Stimulated activated CD8-positive, alpha-beta memory T cell treated with anti-CD3 and anti-CD28 coated beads, Interleukin-4, amount 100 ng/mL, for 4 hours (primary cell): ENCODE results near the gene HS2ST1.
"Not testable (repeated sequence)": the region's sequence is repeated elsewhere in the genome, so short reads cannot be mapped to it uniquely, and the experiment has no call there.

Experiments used
- DNase-seq, 2 donors: peaks; one replicate each; pipeline ENCODE4 v3.0.0-alpha.2; 2020; ENCODE audit warnings: low read depth in 2 of 2, low spot score in 1 of 2

HS2ST1 gene

DNA sequence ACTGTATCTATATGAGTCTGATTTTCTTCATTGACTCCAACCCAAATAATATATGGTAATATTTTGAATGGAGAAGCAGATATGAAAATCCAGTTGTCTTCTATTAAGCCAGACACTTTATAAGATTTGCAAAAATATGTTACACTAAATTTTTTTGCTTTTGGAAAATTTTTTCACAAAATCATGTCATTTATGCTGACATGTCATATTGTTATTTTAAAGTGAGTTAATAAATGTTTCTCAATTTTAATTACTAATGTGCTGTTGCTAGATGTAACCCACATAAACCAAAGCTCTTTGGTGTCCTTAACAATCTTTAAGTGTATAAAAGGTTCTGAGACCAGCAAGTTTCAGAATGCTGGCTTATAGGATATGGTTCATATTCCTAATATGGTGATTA is 142.5 kb downstream of the HS2ST1 start:
- no peak for DNase-seq

DNA sequence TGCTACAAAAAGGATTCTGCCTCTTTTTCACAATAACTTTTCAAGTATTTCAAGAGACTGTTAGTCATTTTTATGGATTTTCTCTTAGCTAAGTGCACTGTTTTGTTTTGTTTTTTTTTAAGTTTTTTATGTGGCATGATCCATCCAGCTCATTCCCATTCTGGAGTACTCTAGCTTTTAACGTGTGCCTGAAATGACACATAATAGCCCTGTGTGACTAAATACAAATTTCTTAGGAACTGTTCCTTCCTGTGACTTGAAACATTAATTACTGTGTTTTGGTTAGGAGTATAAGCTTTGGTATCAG is 143.9 kb downstream of the HS2ST1 start:
- no peak for DNase-seq

DNA sequence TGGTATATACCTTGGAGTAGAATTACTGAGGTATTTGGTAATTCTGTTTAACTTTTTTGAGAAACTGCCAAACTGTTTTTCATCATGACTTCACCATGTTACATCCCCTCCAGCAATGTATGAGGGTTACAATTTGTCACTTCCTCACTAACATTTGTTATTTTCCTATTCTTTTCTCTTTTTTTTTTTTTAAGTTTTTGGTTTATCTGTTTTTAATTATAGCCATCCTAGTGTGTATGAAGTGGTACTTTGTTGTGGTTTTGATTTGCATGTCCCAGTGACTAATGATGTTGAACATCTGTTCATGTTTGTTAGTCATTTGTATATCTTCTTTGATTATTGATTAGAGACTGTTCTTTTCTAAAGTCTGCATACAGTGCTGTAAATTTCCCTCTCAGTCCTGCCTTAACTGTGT is 147.3 kb downstream of the HS2ST1 start:
- DNase-seq: no peak

DNA sequence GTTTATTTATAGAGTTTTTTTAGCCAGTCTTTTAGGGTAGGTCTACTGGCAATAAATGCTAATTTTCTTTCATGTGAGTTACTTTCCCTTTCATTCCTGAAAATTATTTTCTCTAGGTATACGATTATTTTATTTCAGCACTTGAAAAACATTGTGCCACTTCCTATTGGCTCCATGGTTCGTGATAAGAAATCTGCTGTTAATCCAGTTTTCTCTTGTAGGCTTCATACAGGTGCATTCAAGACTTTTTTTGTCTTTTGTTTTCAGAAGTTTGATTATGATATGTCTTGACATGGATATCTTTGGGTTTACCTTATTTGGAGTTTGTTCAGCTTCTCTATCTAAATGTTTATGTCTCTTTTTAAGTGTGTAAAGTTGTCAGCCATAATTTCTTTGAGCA is 148.3 kb downstream of the HS2ST1 start:
- no peak for DNase-seq

DNA sequence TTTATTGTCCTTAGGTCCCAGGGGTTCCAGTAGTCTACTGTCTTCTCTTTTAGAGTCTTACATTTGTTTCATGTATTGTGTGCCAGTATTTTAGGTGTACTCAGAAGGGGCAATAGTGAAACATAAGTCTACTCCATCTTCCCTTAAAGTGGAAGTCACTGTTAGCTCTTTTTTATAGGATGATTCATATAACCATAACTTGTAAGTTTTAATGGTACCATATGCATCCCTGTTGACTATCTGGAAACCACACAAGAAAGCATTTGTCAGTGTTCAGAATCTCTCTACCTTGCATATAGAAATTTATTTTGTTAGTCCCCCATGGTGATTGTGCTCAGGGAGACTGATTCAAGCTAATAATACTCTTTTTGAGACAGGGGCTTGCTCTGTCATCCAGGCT is 149.9 kb downstream of the HS2ST1 start:
- no peak for DNase-seq

DNA sequence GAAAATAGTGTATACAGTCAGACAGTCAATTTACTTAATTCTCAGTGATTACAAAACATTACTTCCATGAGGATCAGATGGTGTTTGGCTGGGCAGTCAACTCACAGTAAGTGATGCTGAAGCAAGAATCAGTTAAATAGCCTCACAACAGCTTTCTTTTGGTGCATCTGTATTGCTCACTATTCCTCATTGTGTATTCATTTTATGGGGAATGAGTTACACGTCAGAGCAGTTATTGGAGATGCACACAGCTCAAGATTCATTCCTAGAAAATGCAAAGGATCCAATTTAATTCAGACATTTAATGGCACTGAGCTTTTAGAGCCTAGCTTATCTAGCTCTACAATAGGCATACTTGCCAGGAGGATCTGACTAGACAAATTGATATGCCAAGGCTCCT is 150.6 kb downstream of the HS2ST1 start:
- DNase-seq: no peak

DNA sequence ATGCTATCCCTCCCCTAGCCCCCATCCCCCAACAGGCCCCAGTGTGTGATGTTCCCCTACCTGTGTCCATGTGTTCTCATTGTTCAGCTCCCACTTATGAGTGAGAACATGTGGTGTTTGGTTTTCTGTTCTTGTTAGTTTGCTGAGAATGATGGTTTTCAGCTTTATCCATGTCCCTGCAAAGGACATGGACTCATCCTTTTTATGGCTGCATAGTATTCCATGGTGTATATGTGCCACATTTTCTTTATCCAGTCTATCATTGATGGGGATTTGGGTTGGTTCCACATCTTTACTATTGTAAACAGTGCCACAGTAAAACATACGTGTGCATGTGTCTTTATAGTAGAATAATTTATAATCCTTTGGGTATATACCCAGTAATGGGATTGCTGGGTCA is 152.3 kb downstream of the HS2ST1 start:
- not testable (repeated sequence) for DNase-seq

DNA sequence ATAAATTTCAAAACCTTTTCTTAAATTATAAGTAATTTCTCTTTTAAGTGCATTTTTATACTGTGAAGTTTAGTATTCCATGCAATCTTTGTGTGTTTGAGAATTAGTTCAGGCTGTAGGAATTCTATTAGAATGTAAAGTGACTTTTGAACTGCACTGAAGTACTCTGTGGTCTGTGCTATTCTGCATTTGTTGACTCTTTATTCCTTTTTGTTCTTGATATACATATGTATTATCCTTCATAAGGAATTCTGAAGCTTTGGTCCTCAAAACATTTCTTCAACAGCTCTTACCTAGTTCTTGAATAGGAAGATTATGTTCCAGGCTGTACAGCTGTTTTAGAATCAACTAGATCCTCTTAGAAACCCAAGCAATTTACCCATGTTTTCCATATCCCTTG is 158.0 kb downstream of the HS2ST1 start:
- DNase-seq: no peak

DNA sequence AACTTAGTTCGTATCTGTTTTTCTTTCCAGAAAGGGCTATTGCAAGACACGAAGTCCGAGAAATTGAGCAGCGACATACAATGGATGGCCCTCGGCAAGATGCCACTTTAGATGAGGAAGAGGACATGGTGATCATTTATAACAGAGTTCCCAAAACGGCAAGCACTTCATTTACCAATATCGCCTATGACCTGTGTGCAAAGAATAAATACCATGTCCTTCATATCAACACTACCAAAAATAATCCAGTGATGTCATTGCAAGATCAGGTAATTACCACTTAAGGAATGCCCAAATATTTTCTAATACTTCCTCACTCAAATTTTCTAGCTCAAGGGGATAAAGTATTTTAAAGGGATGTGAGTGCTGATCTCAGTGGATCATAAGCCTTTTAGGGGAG is 158.5 kb downstream of the HS2ST1 start:
- DNase-seq: no peak

DNA sequence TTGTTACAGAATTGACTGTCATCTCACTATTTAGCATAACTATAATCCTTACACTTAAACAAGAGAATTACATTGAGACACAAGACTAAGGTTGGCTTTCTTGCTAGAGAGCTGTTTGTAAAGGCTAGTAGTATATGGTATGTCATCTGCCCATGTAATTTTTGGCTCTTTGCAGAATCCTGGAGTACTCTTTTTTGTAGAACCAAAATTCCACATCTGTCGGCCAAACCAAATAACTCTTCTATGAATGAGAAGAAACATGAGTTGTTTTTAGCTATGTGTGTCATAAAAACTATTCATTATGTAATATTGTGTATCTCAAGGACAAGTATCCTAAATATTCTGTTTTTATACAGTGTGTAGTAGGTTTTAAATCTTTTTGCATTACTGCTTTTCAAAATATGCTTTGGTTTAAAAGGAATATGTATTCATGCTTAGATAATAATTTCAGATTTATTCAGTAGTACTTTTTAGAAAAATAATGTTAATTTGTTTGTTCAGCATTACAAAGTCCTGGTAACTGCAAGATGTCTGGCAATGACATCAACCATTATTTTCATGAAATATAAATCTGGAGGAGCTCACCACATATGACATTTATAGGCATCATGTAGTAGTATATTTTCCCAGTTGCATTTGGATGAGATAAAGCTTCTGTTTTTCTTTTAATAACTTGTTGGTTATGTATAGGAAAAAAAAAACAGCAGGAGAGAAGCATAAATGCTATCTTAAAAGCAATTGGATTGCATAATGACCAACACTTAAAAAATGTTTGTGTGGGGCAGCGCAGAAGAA is 159.8 kb downstream of the HS2ST1 start:
- DNase-seq: no peak

DNA sequence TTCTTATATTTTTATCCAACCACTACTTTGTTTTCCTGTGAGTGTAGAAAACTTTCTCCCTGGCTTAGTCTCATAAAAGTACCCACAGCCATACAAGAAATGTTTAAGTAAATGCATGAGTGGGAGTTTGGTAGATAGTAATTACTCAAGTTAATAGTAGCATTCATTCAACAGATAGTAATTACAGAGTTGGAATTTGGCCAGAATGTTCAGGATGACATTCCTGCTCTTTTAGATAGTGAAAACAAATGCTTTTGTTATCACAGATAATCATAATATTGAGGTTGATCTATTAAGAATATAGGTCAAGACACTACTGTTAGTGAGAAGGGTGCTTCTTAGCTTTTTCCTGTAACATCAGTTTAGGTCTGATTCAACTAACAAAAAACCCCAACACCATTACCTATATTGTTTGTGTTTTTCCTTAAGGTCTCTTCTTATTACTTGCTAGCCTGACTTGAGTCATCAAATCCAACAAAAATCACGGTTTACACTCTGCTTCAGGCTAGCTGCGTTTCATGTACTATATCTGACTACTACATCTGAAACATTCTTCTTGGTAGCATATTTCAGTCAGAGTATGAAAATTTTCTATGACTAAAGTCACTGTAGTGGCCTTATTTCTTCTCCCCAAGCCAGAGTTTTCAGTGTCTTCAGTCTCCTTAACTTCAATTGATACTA is 163.7 kb downstream of the HS2ST1 start:
- DNase-seq: no peak

DNA sequence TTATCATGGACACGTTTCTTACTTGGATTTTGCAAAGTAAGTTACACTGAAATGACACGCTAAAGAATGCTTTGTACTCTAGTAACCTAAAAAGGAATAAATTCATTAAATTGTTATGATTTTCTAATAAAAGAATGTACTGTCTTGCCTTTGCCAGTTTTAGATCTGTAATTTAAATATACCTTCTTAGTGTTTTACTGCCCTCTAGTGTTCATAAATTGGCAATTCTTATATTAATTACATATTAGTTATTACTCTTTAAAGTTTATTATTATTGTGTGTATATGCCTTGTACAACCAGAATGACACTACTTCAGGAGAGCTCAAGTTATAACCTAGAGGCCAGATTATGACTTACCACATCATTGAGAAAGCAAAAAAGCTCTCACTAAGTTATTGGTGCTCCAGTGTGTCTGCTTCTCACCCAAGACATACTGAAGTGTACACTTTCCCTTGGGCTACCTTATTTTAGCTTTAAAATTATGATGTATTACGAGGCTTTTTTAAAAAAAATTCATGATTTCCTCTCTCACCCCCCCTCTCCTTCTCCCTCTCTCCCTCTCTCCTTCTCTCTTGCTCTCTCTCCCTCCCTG is 169.9 kb downstream of the HS2ST1 start:
- DNase-seq: no peak

DNA sequence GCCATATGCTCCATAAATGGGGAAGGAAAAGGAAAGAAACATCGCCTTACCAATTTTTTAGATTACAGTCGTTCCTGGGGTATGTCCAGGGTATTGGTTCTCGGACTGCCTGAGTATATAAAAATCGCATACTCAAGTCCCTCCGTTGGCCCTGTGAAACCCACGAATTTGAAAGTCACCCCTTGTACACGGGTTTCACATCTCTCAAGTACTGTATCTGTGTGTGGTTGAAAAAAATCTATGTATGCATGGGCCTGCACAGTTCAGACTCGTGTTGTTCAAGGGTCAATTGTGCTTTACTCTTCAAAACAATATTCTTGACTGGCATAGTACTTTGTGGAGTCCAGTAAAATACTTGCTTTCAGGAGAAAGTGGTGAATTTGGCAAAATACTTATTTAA is 171.7 kb downstream of the HS2ST1 start:
- no peak for DNase-seq

DNA sequence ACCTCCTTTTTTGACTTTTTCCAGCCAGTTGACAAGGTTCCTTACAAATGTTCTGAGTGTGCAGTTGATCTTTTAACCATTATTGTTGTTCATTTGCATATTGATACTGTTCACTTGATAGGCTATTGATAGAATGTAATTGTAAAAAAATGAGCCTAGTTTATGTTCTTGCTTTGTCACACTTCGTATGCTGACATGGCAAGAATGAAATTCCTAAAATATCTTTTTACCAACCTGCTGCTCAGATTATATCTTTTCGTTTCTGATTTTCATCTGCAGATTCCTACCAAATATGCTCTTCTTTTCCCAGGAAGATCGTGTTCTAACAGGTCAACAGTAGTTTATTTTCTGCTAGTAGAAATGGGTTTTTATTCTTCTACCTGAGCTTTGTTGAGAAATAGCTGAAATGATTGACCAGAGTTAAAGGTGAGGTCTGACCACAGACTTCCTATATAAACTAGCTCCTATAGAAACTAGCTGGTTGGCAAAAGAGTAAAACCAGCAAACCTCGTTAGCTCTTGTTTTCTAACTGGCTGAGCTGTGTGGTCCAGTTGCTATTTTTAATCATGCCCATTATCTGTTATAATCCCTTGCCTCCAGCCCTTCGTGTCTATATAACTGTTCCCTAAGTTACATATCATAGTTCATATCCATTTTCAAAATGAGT is 174.8 kb downstream of the HS2ST1 start:
- DNase-seq: no peak

DNA sequence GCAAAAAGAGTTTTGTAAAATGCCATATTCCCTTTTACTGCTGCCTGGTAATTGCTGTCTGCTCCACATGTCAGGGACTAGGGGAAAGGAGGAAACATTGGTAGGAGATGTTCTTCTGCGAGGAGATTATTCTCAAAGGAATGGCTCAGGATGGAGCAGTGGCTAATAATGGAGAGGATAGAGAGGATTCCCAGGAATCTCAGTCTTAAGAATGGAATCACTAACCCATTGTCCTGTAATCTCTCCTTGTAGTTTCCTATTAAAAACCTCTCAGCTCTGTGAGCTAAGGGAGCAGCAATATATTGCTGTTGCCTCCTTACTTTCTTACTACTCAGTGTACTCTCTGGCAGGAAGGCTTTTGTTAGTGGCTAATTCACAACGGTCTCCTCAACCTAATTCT is 175.4 kb downstream of the HS2ST1 start:
- no peak for DNase-seq

DNA sequence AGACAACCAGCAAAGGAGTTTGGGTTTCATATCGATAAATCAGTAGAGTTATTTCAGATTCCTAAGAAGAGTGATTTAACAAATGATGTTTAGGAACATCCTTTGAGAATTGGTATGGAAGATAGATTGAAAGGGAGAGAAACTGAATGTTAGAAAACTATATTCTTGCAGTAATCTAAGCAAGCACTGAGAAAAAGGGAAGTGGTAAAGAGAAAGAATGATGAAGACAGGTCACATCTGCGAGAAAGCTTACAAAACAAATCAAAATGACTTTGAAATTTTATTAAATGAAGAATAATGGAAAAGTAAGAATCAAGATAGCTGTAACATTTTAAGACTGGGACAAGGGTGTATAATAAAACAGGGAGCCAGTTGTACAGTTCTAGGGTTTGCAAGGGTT is 177.0 kb downstream of the HS2ST1 start:
- no peak for DNase-seq

DNA sequence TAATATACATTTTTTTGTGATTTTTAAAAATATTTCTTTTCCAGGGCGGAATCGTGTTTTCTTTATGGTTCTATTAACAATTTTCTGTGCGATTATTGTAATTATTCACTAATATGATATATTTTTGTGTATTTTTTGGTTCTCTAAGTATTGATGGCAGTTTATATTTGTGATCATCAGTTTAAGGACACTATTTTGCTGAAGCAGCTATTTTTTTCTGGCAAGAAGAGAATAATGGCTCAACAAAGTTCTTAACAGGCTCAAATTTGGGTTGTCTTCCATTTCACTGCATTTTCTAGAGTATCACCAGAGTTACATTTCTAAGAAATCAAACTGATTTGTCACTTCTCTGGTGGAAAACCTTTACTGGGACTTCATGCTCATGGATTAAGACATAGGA is 178.4 kb downstream of the HS2ST1 start:
- no peak for DNase-seq

DNA sequence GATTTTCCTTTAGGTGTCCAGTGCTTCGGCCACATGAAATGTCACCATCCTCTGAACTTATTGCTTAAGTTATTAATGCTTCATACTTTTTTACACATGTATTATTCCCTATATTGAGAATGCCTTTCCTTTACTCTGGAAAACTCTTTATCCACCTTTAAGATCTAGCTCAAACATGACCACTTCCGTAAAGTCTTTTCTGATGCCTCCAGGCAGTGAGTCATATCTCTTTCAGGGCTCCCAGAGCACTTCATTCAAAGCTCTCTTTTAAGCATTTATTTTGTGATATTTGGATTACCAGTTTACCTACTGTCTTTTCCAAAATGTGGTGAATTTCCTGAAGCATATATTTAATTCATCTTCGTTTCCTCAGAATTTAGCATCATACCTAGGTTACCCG is 178.9 kb downstream of the HS2ST1 start:
- no peak for DNase-seq

DNA sequence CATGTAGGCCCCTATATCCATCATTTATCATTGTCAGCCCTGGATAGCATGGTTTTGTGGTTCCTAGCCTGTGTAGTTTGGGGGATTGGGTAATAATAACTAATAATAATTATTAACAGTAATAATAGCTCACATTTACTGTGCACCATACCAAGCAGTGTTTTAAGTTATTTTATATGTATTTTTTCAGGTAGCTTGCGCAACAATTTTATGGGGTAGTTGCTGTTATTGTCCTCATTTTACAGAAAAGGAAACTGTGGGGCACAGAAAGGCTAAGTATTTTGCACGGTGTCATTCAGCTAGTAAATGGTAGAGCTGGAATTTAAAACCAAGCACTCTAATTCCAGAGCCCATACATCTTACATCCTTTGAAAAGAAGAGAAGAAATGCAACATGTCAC is 179.8 kb downstream of the HS2ST1 start:
- no peak for DNase-seq

DNA sequence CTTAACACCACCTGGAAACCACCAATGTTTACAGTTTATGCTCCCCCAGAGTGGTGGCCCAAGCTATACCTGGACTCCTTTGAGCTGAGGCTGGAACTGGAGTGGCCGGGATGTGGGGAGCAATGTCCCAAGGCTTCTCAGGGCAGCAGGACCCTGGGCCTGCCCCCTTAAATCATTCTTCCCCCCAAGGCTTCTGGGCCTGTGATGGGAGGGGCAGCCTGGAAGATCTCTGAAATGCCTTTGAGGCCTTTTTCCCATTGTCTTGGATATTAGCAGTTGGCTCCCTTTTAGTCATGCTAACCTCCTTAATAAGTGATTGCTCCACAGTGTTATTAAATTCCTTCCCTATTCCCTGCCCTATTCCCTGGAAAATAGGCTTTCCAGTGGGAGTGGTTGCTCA is 185.8 kb downstream of the HS2ST1 start:
- DNase-seq: no peak

DNA sequence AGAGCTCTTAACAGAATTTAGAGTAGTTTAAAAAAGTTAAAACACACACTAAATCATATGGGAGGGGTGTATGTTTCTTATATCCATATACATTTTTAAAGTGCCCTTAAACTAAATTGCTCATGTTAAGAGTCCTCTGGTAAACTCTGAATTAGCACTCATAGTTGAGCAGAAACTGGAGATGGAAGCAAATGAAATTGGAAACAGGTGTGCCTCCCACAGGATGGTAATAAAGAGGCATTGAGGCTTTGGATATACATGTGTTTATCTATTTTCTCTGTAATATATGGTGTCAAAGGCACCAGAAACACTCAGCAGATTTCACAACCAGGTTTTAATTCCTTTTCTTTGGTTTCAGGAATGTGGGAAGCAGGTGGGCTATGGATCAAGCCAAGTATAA is 188.6 kb downstream of the HS2ST1 start:
- no peak for DNase-seq

DNA sequence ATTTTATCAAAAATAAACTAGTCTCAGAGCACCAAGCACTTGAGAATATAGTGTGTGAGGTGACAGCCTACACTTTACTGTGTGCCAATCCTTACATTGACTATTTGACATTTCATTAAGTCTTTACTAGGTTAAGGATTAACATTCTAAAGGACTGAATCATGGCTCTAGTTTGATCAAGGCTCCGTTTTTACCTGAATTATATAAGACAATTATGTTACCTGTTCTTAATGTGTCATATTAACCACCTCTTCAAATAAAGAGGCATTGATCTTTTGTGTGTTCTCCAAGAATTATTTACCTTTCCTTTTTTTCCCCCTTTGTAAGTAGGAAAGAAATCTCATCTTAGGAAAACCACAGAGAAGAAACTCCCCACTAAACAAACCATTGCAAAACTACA is 189.7 kb downstream of the HS2ST1 start:
- no peak for DNase-seq
